GM19351 (cell line): ENCODE results near the gene TSSK1B.
"Not testable (repeated sequence)": the region's sequence is repeated elsewhere in the genome, so short reads cannot be mapped to it uniquely, and the experiment has no call there.

ENCODE experiments used
- ATAC-seq: cut with Tn5 transposase; IDR thresholded peaks from one replicate; pipeline ENCODE4 v1.9.1; 2021; ENCODE audit warnings: mild to moderate bottlenecking, moderate library complexity; ENCODE audit not compliant: unreplicated experiment

The TSSK1B gene

GRCh38 chr5:113404269-113404668, 30.5 kb downstream of the TSSK1B start:
- no peak for ATAC-seq

DNA sequence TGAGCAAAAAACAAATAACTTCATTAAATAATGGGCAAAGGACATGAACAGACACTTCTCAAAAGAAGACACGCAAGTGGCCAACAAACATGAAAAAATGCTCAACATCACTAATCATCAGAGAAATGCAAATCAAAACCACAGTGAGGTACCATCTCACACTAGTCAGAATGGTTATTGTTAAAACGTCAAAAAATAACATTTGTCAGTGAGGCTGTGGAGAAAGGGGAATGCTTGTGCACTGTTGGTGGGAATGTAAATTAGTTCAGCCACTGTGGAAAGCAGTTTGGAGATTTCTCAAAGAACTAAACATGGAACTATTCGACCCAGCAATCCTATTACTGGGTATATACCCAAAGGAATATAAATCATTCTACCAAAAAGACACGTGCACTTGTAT, 36.8 kb downstream of the TSSK1B start:
- ATAC-seq, result not testable (repeated sequence)

DNA sequence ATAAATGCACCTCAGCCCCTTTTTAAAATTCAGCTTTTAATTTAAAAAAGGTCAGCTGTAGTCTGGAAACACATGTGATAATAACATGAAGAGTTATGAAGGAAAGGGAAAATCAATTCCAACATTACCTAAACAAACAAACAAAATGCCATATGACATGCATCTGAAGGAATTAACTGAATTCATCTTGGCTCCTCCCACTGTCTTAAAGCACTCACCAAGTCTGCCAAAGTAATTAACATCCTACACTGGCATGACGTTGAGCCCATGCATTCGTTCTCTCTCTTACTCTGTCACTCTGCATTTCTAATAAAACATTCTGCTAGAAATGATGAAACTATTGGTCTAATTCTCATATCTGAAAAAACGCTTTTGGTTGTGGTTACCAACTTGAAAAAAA, 37.7 kb downstream of the TSSK1B start:
- ATAC-seq, result no peak

- no peak for ATAC-seq
Observed at GRCh38 chr5:113394658-113395057, 40.1 kb downstream of the TSSK1B start.

GRCh38 chr5:113390224-113390623, 44.6 kb downstream of the TSSK1B start:
- ATAC-seq, result peak; percentile 80

- ATAC-seq, result no peak
Observed at GRCh38 chr5:113389116-113389515, 45.7 kb downstream of the TSSK1B start.

DNA sequence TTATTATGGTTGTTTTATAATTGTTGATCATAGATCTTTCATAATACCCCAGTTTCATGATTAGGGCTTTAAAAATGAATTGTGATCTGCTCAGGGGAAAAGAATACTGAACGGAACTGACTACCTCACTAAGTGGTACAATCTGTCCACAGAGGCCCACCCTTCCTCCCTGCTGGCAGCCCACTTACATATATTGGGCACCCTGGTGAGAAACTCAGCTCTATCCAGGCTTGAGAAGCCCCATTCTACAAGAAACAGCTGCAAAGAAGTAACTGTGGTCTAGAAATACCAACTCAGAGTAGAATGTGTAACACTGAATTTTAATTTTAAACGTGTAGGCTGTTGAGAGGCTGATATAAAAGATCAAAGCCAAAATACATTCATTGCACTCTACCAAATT, 46.9 kb downstream of the TSSK1B start:
- no peak for ATAC-seq

GRCh38 chr5:113384782-113385285, 50.0 kb downstream of the TSSK1B start:
- ATAC-seq, result no peak

GRCh38 chr5:113382731-113383130, 52.1 kb downstream of the TSSK1B start:
- no peak for ATAC-seq
